Vagina (tissue), 2 donors: ENCODE data around the gene C13orf42. TPM values are rescaled to one million over a fixed set of nuclear protein-coding genes. Genes with fewer than 3 reads are reported as not detected.

Experiments
- DNase-seq, 2 donors: peaks; one replicate each; pipeline ENCODE4 v3.0.0-alpha.2; 2017; ENCODE audit errors: extremely low spot score in 2 of 2
- H3K27ac ChIP-seq: fragments of 200-600 bp; sonication (generic); one replicate; pipeline ENCODE4 v1.5.1; 2019
- H3K27me3 ChIP-seq: fragments of 200-600 bp; sonication (generic); one replicate; pipeline ENCODE4 v1.5.1; 2019
- H3K36me3 ChIP-seq, 2 donors: fragments of 200-600 bp; sonication (generic); one replicate each; pipeline ENCODE4 v1.5.1; 2017 to 2019
- H3K4me1 ChIP-seq: fragments of 200-600 bp; sonication (generic); one replicate; pipeline ENCODE4 v1.5.1; 2019
- H3K4me3 ChIP-seq, 2 donors: fragments of 200-600 bp; sonication (generic); 1 replicate in 1 of 2; 2 replicates in 1 of 2; pipeline ENCODE4 v1.5.1; 2016 to 2019
- H3K9me3 ChIP-seq: fragments of 200-600 bp; sonication (generic); one replicate; pipeline ENCODE4 v1.5.1; 2019
- CTCF ChIP-seq, 3 experiments: fragments of 450-650 bp in 2 of 3; fragments of 200-600 bp in 1 of 3; sonication (generic) in 1 of 3; IDR thresholded peaks; one replicate each; pipeline ENCODE4 v1.5.1; 2017 to 2019; ENCODE audit warnings: antibody characterized with exemption in 3 of 3, mild to moderate bottlenecking in 2 of 3, moderate library complexity in 2 of 3
- POLR2A ChIP-seq, 2 donors: fragments of 450-650 bp; IDR thresholded peaks; one replicate each; pipeline ENCODE4 v1.6.1; 2017; ENCODE audit warnings: antibody characterized with exemption in 2 of 2, mild to moderate bottlenecking in 2 of 2, moderate library complexity in 2 of 2
- POLR2AphosphoS5 ChIP-seq, 2 donors: sonication (generic); formaldehyde crosslinking; IDR thresholded peaks; one replicate each; pipeline ENCODE4 v1.9.0; 2017; ENCODE audit warnings: antibody characterized with exemption in 2 of 2, mild to moderate bottlenecking in 2 of 2, low read depth in 1 of 2; ENCODE audit not compliant: insufficient read depth in 1 of 2
- intact Hi-C: fragments of 100-400 bp; cut with DNase I; formaldehyde crosslinking; loops from one replicate; pipeline ENCODE4 v1.15.1; 2023
- total RNA-seq: library from RNA; depleted of rRNA; stranded (reverse); fragments of >200 nt; gene quantifications from one replicate; pipeline ENCODE4 v1.2.3, GENCODE V29; 2016

C13orf42 gene
- total RNA-seq, 1 donor from 2014 or later: not detected

DNA sequence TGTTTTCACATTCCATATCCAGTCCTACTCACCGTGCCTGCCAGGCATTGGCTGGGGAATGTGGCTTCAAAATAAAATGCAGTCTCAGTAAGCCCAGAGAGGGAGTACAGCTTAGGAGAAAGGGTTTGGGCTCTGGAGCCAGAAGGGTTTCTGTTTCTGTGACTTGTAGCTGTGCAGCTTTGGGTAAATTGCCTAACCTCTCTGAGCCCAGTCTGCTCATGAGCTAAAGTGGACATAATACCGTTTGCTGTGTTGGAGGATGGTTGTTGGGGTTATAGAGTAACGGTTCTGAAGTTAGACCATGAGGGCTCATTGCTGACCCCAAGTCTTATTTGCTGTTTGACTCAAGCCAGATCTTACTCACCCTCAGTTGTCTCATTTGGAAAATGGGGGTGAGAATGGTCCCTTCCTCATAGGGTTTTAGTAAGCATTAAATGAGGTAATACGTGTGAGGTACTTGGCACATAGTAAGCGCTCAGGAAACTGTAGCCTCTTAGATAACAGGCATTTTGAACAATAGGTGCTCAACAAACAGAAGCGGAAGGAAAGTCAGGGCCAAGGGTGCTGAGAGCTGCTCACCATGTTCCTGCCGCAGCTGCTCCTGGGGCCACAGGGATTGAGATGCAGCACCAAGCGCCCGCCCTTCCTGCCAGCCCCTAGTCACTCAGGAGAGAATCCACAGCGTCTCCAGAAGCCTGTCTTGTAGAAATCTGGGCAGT is 45.5 kb downstream of the C13orf42 start:
- peak; percentile 42 to 79 for DNase-seq
- no peak overlapping the region for H3K27ac ChIP-seq
- no peaks in the 10 kb centered on the region for H3K4me1 ChIP-seq
- no peaks in the 10 kb centered on the region for H3K36me3 ChIP-seq
- TF ChIP-seq POLR2AphosphoS5 (IDR thresholded peaks at IDR 0.05; ENCODE audit: insufficient read depth in 1 of 2, low read depth in 1 of 2) (no peak), CTCF (IDR thresholded peaks at IDR 0.05) (no peak), POLR2A (IDR thresholded peaks at IDR 0.05) (no peak)
- no peaks in the 10 kb centered on the region for H3K9me3 ChIP-seq
- intact Hi-C loops: no loop called here
- H3K27me3 ChIP-seq: no peaks in the 10 kb centered on the region
- no peak overlapping the region for H3K4me3 ChIP-seq

DNA sequence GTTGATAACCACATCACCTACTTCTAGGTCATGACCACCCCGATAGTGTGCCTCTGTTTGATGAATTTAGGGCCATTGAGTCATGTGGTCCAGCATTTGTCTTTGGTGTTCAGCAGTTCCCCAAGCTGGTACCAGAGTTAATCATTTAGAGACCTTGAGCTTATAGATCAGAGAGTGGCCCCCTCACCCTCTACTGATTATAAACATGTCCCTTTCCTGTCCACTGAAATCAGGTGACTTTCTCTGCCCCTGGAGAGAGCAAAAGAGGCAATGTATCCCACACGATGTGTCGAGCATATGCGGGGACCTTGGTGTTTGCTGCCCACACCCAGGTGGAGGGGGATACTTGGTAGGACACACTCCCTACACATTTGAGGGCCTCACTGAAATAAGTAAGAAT is 46.3 kb downstream of the C13orf42 start:
- Histone ChIP-seq H3K9me3 (no peaks in the 10 kb centered on the region), H3K4me1 (no peaks in the 10 kb centered on the region), H3K4me3 (no peak overlapping the region), H3K36me3 (no peaks in the 10 kb centered on the region), H3K27me3 (no peaks in the 10 kb centered on the region), H3K27ac (no peak overlapping the region)
- DNase-seq: peak; percentile 47 to 70
- TF ChIP-seq POLR2A (IDR thresholded peaks at IDR 0.05): no peak
- TF ChIP-seq CTCF (IDR thresholded peaks at IDR 0.05): no peak
- TF ChIP-seq POLR2AphosphoS5 (IDR thresholded peaks at IDR 0.05; ENCODE audit: insufficient read depth in 1 of 2, low read depth in 1 of 2): no peak
- intact Hi-C loops: no loop called here

- peak; percentile 29 to 92 for DNase-seq
- intact Hi-C loops: no loop called here
Observed at GRCh38 chr13:51063909-51064308, 47.2 kb downstream of the C13orf42 start.

DNA sequence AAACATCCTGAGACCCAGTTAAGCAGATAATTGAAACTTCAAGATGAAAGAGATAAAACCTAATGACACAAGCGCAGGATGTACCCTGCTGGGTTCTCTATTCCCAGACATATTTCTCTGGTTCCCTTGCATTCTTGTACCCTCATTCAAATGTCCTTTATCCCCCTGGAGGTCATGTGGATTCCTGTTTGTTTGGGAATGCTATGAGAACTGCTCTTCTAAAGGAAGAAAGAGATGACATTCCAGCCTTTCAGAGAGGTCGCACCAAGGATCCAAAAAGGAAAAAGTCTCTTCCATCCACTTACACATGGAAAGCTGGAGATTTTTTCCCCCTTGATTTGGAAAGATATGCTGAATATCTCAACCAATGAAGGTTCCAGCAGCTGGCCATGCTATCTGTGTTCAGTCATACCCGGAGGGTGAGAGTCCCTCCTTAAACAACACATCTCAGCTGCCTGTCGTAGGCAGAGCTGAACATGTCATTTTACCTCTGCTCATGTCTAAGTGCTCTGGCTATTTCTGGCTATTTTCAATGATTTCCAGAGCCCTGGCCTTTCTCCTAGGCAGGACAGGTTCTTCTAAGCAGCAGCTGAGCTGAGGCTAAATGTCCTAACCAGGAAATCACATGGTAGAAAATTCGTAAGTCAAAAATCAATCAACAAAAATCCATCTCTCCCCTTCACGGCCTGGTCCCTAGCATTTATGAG is 52.5 kb downstream of the C13orf42 start:
- intact Hi-C loops: no loop called here
- H3K27me3 ChIP-seq: no peaks in the 10 kb centered on the region
- H3K4me3 ChIP-seq: no peak overlapping the region
- H3K4me1 ChIP-seq: no peaks in the 10 kb centered on the region
- no peaks in the 10 kb centered on the region for H3K9me3 ChIP-seq
- no peak overlapping the region for H3K27ac ChIP-seq
- peak in 1 of 2 donors; percentile 77 for DNase-seq
- TF ChIP-seq CTCF (IDR thresholded peaks at IDR 0.05): no peak
- no peak for TF ChIP-seq POLR2AphosphoS5 (IDR thresholded peaks at IDR 0.05; ENCODE audit: insufficient read depth in 1 of 2, low read depth in 1 of 2)
- TF ChIP-seq POLR2A (IDR thresholded peaks at IDR 0.05): no peak
- H3K36me3 ChIP-seq: no peaks in the 10 kb centered on the region

More at GRCh38 chr13:51063909-51064308, 47.2 kb downstream of the C13orf42 start:
- H3K9me3 ChIP-seq: no peaks in the 10 kb centered on the region
- TF ChIP-seq POLR2A (IDR thresholded peaks at IDR 0.05): no peak
- TF ChIP-seq CTCF (IDR thresholded peaks at IDR 0.05): no peak
- TF ChIP-seq POLR2AphosphoS5 (IDR thresholded peaks at IDR 0.05; ENCODE audit: insufficient read depth in 1 of 2, low read depth in 1 of 2): no peak
- H3K4me3 ChIP-seq: no peak overlapping the region
- no peaks in the 10 kb centered on the region for H3K27me3 ChIP-seq
- H3K4me1 ChIP-seq: no peaks in the 10 kb centered on the region
- no peak overlapping the region for H3K27ac ChIP-seq
- H3K36me3 ChIP-seq: no peaks in the 10 kb centered on the region

- H3K27ac ChIP-seq: no peak overlapping the region
- intact Hi-C loops: no loop called here
- DNase-seq: no peak
- no peaks in the 10 kb centered on the region for H3K36me3 ChIP-seq
- no peaks in the 10 kb centered on the region for H3K4me1 ChIP-seq
- H3K9me3 ChIP-seq: no peaks in the 10 kb centered on the region
- H3K4me3 ChIP-seq: no peak overlapping the region
- TF ChIP-seq POLR2A (IDR thresholded peaks at IDR 0.05) (no peak), CTCF (IDR thresholded peaks at IDR 0.05) (no peak), POLR2AphosphoS5 (IDR thresholded peaks at IDR 0.05; ENCODE audit: insufficient read depth in 1 of 2, low read depth in 1 of 2) (no peak)
- no peaks in the 10 kb centered on the region for H3K27me3 ChIP-seq
Observed at GRCh38 chr13:51057906-51058305, 53.2 kb downstream of the C13orf42 start.
